PFSK-1 (cell line): ENCODE results near the gene JAG2.

Experiments used
- SIN3A ChIP-seq: IDR thresholded peaks from 2 replicates; pipeline ENCODE4 v1.6.1; 2012; ENCODE audit warnings: mild to moderate bottlenecking, low read length, moderate library complexity, borderline replicate concordance; ENCODE audit not compliant: insufficient read depth
- TAF1 ChIP-seq: IDR thresholded peaks from 2 replicates; pipeline ENCODE4 v1.6.1; 2012; ENCODE audit warnings: low read length, control low read depth, borderline replicate concordance; ENCODE audit not compliant: insufficient read depth

GRCh38 chr14:105203057-105203531 is 34.5 kb upstream of the JAG2 start:
- TF ChIP-seq SIN3A, result no peak
- no peak for TF ChIP-seq TAF1
